Transverse colon (tissue), 4 donors: Measurements from ENCODE around the gene NKX1-1. TPM values are rescaled to one million over a fixed set of nuclear protein-coding genes. Genes with fewer than 3 reads are reported as not detected.

ENCODE experiments used
- DNase-seq: peaks from one replicate; pipeline ENCODE4 v3.0.0-alpha.2; 2019
- H3K27ac ChIP-seq, 4 donors: fragments of 200-600 bp; sonication (generic); 2 replicates each; pipeline ENCODE4 v1.5.1; 2016 to 2018; ENCODE audit warnings: inconsistent platforms in 4 of 4
- H3K27me3 ChIP-seq: fragments of 200-600 bp; sonication (generic); 2 replicates; pipeline ENCODE4 v1.5.1; 2017; ENCODE audit warnings: inconsistent platforms
- H3K36me3 ChIP-seq, 4 donors: fragments of 200-600 bp; sonication (generic); 2 replicates each; pipeline ENCODE4 v1.5.1; 2017 to 2019; ENCODE audit warnings: inconsistent platforms in 4 of 4
- H3K4me1 ChIP-seq, 4 donors: fragments of 200-600 bp; sonication (generic); 2 replicates each; pipeline ENCODE4 v1.5.1; 2017 to 2020; ENCODE audit warnings: inconsistent platforms in 4 of 4
- H3K4me3 ChIP-seq, 4 donors: fragments of 200-600 bp; sonication (generic); 1 replicate in 1 of 4; 2 replicates in 3 of 4; pipeline versions ENCODE4 v1.5.1 to v1.6.1; 2017 to 2019; ENCODE audit warnings: inconsistent platforms in 4 of 4
- H3K9me3 ChIP-seq, 2 donors: fragments of 200-600 bp; sonication (generic); 2 replicates each; pipeline ENCODE4 v1.5.1; 2017 to 2019; ENCODE audit warnings: inconsistent platforms in 2 of 2
- EP300 ChIP-seq: sonication (generic); formaldehyde crosslinking; IDR thresholded peaks from one replicate; pipeline ENCODE4 v1.6.1; 2017; ENCODE audit warnings: antibody characterized with exemption, low read depth
- POLR2A ChIP-seq: fragments of 450-650 bp; IDR thresholded peaks from one replicate; pipeline ENCODE4 v1.6.1; 2016; ENCODE audit warnings: antibody characterized with exemption, mild to moderate bottlenecking, moderate library complexity
- POLR2AphosphoS5 ChIP-seq, 3 donors: sonication (generic); formaldehyde crosslinking; IDR thresholded peaks; one replicate each; pipeline ENCODE4 v1.6.1; 2016; ENCODE audit warnings: antibody characterized with exemption in 3 of 3
- WGBS, 2 donors: methylation state at CpG; one replicate each; pipeline ENCODE4 v1.1.5; 2018; ENCODE audit warnings: low coverage in 1 of 2; 5-methylcytosine and 5-hydroxymethylcytosine counted together
- in situ Hi-C, 4 donors: fragments of 200-750 bp; cut with MboI; loops; one replicate each; pipeline versions ENCODE4 v1.15.0 to v1.15.1; 2017; ENCODE audit warnings: low sequenced_read_pairs in 3 of 4, low pct_ligation_motif_present in 1 of 4, low pct_unique_long_range_greater_than_20kb in 1 of 4
- intact Hi-C: fragments of 100-400 bp; cut with DNase I; formaldehyde crosslinking; loops from one replicate; pipeline ENCODE4 v1.15.1; 2023; ENCODE audit warnings: low total_unique reads
- total RNA-seq, 4 donors: library from RNA; depleted of rRNA; stranded (reverse); fragments of >200 nt; gene quantifications; one replicate each; pipeline ENCODE4 v1.1.0, GENCODE V29; 2016
- TF ChIP-seq, protein P1 (sequence below), 5 experiments: fragments of 200-600 bp in 3 of 5; fragments of 450-650 bp in 2 of 5; sonication (generic) in 3 of 5; IDR thresholded peaks; 1 replicate in 2 of 5; 2 replicates in 3 of 5; pipeline ENCODE4 v1.5.1; 2016 to 2017; ENCODE audit warnings: antibody characterized with exemption in 5 of 5, inconsistent platforms in 3 of 5, mild to moderate bottlenecking in 2 of 5, moderate library complexity in 1 of 5

NKX1-1 gene
- total RNA-seq, 4 donors from 2014 or later, result not detected

GRCh38 chr4:1408418-1408817, 2.2 kb upstream of the NKX1-1 start:
- Histone ChIP-seq H3K4me3 (no peak overlapping the region), H3K4me1 (peaks cover 0 to 16% (median 3%) of the 10 kb centered on the region in 4 donors), H3K27ac (no peak overlapping the region), H3K27me3 (peaks cover 100% of the 10 kb centered on the region), H3K36me3 (no peaks in the 10 kb centered on the region), H3K9me3 (no peaks in the 10 kb centered on the region)
- TF ChIP-seq, protein P1, sequence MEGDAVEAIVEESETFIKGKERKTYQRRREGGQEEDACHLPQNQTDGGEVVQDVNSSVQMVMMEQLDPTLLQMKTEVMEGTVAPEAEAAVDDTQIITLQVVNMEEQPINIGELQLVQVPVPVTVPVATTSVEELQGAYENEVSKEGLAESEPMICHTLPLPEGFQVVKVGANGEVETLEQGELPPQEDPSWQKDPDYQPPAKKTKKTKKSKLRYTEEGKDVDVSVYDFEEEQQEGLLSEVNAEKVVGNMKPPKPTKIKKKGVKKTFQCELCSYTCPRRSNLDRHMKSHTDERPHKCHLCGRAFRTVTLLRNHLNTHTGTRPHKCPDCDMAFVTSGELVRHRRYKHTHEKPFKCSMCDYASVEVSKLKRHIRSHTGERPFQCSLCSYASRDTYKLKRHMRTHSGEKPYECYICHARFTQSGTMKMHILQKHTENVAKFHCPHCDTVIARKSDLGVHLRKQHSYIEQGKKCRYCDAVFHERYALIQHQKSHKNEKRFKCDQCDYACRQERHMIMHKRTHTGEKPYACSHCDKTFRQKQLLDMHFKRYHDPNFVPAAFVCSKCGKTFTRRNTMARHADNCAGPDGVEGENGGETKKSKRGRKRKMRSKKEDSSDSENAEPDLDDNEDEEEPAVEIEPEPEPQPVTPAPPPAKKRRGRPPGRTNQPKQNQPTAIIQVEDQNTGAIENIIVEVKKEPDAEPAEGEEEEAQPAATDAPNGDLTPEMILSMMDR (IDR thresholded peaks at IDR 0.05), result no peak
- TF ChIP-seq POLR2A (no peak), POLR2AphosphoS5 (IDR thresholded peaks at IDR 0.05) (no peak), EP300 (no peak)
- in situ Hi-C loops (no loop called here), intact Hi-C loops (no loop called here)
- 25 to 44% methylated on average over 3 to 22 of the region's 22 CpGs for WGBS, 2 donors
- no peak for DNase-seq

GRCh38 chr4:1407657-1408333, 1.6 kb upstream of the NKX1-1 start:
- H3K4me1 ChIP-seq, result peaks cover 0 to 16% (median 5%) of the 10 kb centered on the region in 4 donors
- no peak for TF ChIP-seq EP300
- no peak for TF ChIP-seq POLR2A
- TF ChIP-seq, protein P1 (IDR thresholded peaks at IDR 0.05), result no peak
- TF ChIP-seq POLR2AphosphoS5 (IDR thresholded peaks at IDR 0.05), result no peak
- intact Hi-C loops (no loop called here), in situ Hi-C loops (no loop called here)
- WGBS, 2 donors, result 0 to 21% methylated on average over 2 to 40 of the region's 53 CpGs
- no peaks in the 10 kb centered on the region for H3K9me3 ChIP-seq
- H3K4me3 ChIP-seq, result no peak overlapping the region
- no peak overlapping the region for H3K27ac ChIP-seq
- H3K27me3 ChIP-seq, result peaks cover 100% of the 10 kb centered on the region
- no peaks in the 10 kb centered on the region for H3K36me3 ChIP-seq
- DNase-seq, result no peak

DNA sequence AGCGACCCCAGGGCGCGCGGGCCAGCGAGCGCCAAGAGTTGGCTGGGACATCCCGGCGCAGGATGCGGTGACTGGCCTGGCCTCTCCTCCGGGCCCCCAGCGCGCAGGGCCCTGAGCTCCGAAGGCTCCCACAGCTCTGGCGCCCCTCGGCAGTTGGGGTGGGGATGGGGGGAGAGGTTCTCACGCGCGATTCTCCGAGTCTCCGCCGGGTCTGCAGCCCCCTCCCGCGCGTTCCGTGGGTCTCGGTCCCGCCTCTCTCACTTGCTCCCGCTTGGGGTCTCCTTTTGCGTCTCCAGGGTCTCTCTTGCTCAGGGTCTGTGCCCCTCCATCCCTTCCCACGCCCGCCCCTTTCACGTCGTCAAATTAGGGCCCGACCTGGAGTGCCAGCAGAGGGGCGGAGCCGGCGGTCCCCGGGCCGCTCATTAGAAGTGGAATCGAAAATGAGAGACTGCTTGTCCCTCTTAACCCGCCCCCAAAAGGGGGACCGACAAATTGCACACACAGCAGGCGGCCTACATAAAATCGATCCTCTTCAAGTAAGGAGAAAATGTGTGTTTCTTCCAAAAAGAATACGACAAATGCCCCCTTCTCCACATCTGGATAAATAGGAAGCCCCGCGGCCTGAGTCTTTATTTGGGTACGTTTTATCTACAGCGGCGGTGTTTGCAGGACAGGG, 877 bp upstream of the NKX1-1 start:
- H3K4me1 ChIP-seq, result peaks cover 0 to 23% (median 5%) of the 10 kb centered on the region in 4 donors
- intact Hi-C loops (no loop called here), in situ Hi-C loops (no loop called here)
- no peak overlapping the region for H3K4me3 ChIP-seq
- no peak for DNase-seq
- peaks cover 100% of the 10 kb centered on the region for H3K27me3 ChIP-seq
- TF ChIP-seq EP300 (no peak), POLR2A (no peak), POLR2AphosphoS5 (IDR thresholded peaks at IDR 0.05) (no peak)
- TF ChIP-seq, protein P1 (IDR thresholded peaks at IDR 0.05), result no peak
- H3K9me3 ChIP-seq, result no peaks in the 10 kb centered on the region
- H3K36me3 ChIP-seq, result no peaks in the 10 kb centered on the region
- WGBS, 2 donors, result 26% methylated on average over 39 of the region's 50 CpGs; no CpG with 5 or more reads in 1 of the 2 donors
- no peak overlapping the region for H3K27ac ChIP-seq

DNA sequence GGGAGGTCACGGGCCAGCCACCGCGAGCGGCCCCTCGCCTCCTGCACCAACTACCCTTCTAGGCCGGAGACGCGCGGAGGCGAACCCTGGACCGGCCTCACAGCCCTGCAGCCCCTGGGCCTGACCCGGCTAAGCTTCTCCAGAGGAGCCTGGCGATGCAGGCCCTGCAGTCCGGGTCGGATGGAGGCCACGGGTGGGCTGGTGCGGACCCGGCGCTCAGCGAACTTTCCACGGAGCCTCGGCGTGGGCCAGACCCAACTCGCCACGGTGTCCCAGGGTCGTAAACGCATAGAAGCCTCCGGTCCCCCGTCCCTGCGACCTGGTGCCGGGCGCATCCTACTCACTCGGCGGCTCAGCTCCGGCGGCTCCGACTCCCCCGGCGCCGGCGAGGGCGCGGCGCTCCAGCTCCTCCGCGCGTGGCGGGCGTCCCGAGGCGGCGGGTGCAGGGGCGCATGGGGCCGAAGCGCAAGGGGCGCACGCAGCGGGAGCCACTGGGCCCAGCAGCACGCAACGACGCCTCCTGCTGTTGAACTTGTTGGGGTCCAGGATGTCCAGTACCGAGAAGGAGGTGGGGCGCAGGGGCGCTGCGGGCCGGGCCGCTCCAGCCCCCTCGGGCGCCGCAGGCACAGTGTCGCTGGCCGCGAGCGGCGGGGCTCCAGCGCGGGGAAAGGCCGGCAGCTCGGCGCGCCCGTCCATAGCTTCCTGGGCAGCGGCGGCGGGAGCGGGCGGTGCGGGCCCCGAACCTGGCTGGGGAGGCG, 427 bp downstream of the NKX1-1 start:
- in situ Hi-C loops, result no loop called here

More for the DNA sequence above, 427 bp downstream of the NKX1-1 start:
- peaks cover 0 to 24% (median 5%) of the 10 kb centered on the region in 4 donors for H3K4me1 ChIP-seq
- no peaks in the 10 kb centered on the region for H3K9me3 ChIP-seq
- 35 to 63% methylated on average over 10 to 44 of the region's 90 CpGs for WGBS, 2 donors
- H3K27ac ChIP-seq, result no peak overlapping the region
- H3K4me3 ChIP-seq, result no peak overlapping the region
- H3K27me3 ChIP-seq, result peaks cover 100% of the 10 kb centered on the region
- no peak for DNase-seq
- intact Hi-C loops, result no loop called here
- TF ChIP-seq EP300, result no peak
- TF ChIP-seq, protein P1 (IDR thresholded peaks at IDR 0.05), result no peak
- no peak for TF ChIP-seq POLR2AphosphoS5 (IDR thresholded peaks at IDR 0.05)
- TF ChIP-seq POLR2A, result no peak
- no peaks in the 10 kb centered on the region for H3K36me3 ChIP-seq
